WTC11 (cell line): ENCODE data around the gene CD207. TPM values are rescaled to one million over a fixed set of nuclear protein-coding genes. Genes with fewer than 3 reads are reported as not detected.

Experiments
- ATAC-seq: fragments of 200-7000 bp; cut with Tn5 transposase; 2 replicates; pipeline ENCODE4 v1.10.0; 2021; ENCODE audit warnings: mild to moderate bottlenecking, moderate library complexity
- CTCF ChIA-PET: fragments of 300-600 bp; sonication (Branson Sonifier 250); formaldehyde crosslinking; loops from one replicate; lab custom pipeline; 2021; ENCODE audit warnings: antibody characterized with exemption; lab: Charles Lee
- POLR2A ChIA-PET: fragments of 350-600 bp; sonication (Branson Sonifier 250); formaldehyde crosslinking; loops from one replicate; lab custom pipeline; 2021; ENCODE audit warnings: antibody characterized with exemption; lab: Charles Lee
- DNase-seq: peaks from one replicate; pipeline ENCODE4 v3.0.0; 2021; ENCODE audit warnings: low spot score
- H3K27ac Mint-ChIP-seq: 2 replicates; pipeline ENCODE4 v1.8.0; 2021; ENCODE audit warnings: mixed read lengths
- H3K27me3 Mint-ChIP-seq: 2 replicates; pipeline ENCODE4 v1.8.0; 2021; ENCODE audit warnings: low read depth, mild to moderate bottlenecking, moderate library complexity, mixed read lengths
- H3K36me3 Mint-ChIP-seq: 2 replicates; pipeline ENCODE4 v1.8.0; 2021; ENCODE audit warnings: mixed read lengths
- H3K4me1 Mint-ChIP-seq: 2 replicates; pipeline ENCODE4 v1.8.0; 2022; ENCODE audit warnings: mixed read lengths
- H3K4me3 Mint-ChIP-seq: 2 replicates; pipeline ENCODE4 v1.8.0; 2021; ENCODE audit warnings: mild to moderate bottlenecking, moderate library complexity, mixed read lengths
- H3K9me3 Mint-ChIP-seq: 2 replicates; pipeline ENCODE4 v1.8.0; 2021; ENCODE audit warnings: mixed read lengths
- CDX4 ChIP-seq: fragments of 250-450 bp; sonication (Bioruptor Pico); IDR thresholded peaks from 2 replicates; pipeline ENCODE4 v1.9.0; 2021; ENCODE audit warnings: moderate library complexity, mild to moderate bottlenecking, inconsistent platforms, borderline replicate concordance
- CREB1 ChIP-seq: sonication (generic); formaldehyde crosslinking; IDR thresholded peaks from 2 replicates; pipeline ENCODE4 v1.8.0; 2023; ENCODE audit warnings: mild to moderate bottlenecking, missing genetic modification reagents
- E2F1 ChIP-seq: sonication (generic); formaldehyde crosslinking; IDR thresholded peaks from 2 replicates; pipeline ENCODE4 v1.8.0; 2022; ENCODE audit warnings: mild to moderate bottlenecking, missing genetic modification reagents
- ELF4 ChIP-seq: sonication (generic); formaldehyde crosslinking; IDR thresholded peaks from 2 replicates; pipeline ENCODE4 v1.8.1; 2022; ENCODE audit warnings: low read depth, mild to moderate bottlenecking, moderate library complexity, missing genetic modification reagents
- ETV6 ChIP-seq: sonication (generic); formaldehyde crosslinking; IDR thresholded peaks from 2 replicates; pipeline ENCODE4 v1.8.1; 2022; ENCODE audit warnings: mild to moderate bottlenecking, missing genetic modification reagents
- FOXJ3 ChIP-seq: sonication (generic); formaldehyde crosslinking; IDR thresholded peaks from 2 replicates; pipeline ENCODE4 v1.9.0; 2021; ENCODE audit warnings: missing genetic modification reagents, mild to moderate bottlenecking, borderline replicate concordance
- FOXK1 ChIP-seq: sonication (generic); formaldehyde crosslinking; IDR thresholded peaks from 2 replicates; pipeline ENCODE4 v1.8.0; 2022; ENCODE audit warnings: mild to moderate bottlenecking, moderate library complexity, missing genetic modification reagents
- GABPB1 ChIP-seq: sonication (generic); formaldehyde crosslinking; IDR thresholded peaks from 2 replicates; pipeline ENCODE4 v1.8.1; 2023; ENCODE audit warnings: mild to moderate bottlenecking, missing genetic modification reagents
- GRHL2 ChIP-seq: fragments of 250-450 bp; sonication (Bioruptor Pico); IDR thresholded peaks from 2 replicates; pipeline ENCODE4 v1.8.0; 2022; ENCODE audit warnings: mild to moderate bottlenecking, moderate library complexity; ENCODE audit not compliant: insufficient replicate concordance, severe bottlenecking
- IRF1 ChIP-seq: sonication (generic); formaldehyde crosslinking; IDR thresholded peaks from 2 replicates; pipeline ENCODE4 v1.8.0; 2023; ENCODE audit warnings: missing genetic modification reagents
- JAZF1 ChIP-seq: fragments of 250-450 bp; sonication (Bioruptor Pico); IDR thresholded peaks from 2 replicates; pipeline ENCODE4 v1.9.0; 2021; ENCODE audit warnings: moderate library complexity, mild to moderate bottlenecking, inconsistent platforms
- KAT7 ChIP-seq: sonication (generic); formaldehyde crosslinking; IDR thresholded peaks from 2 replicates; pipeline ENCODE4 v1.8.1; 2023; ENCODE audit warnings: missing genetic modification reagents, mild to moderate bottlenecking, borderline replicate concordance
- MYBL2 ChIP-seq: sonication (generic); formaldehyde crosslinking; IDR thresholded peaks from 2 replicates; pipeline ENCODE4 v1.8.1; 2023; ENCODE audit warnings: mild to moderate bottlenecking, moderate library complexity, missing genetic modification reagents
- NFATC4 ChIP-seq: fragments of 250-450 bp; sonication (Bioruptor Pico); IDR thresholded peaks from 2 replicates; pipeline ENCODE4 v1.9.0; 2021; ENCODE audit warnings: mild to moderate bottlenecking
- NFYB ChIP-seq: sonication (generic); formaldehyde crosslinking; conservative IDR thresholded peaks from 2 replicates; pipeline ENCODE4 v1.8.0; 2022; ENCODE audit warnings: low read depth, missing genetic modification reagents
- NR1H2 ChIP-seq: sonication (generic); formaldehyde crosslinking; IDR thresholded peaks from 2 replicates; pipeline ENCODE4 v1.9.0; 2021; ENCODE audit warnings: mild to moderate bottlenecking, moderate library complexity, missing genetic modification reagents
- PRRX2 ChIP-seq: fragments of 250-450 bp; sonication (Bioruptor Pico); IDR thresholded peaks from 2 replicates; pipeline ENCODE4 v1.8.0; 2021; ENCODE audit warnings: mild to moderate bottlenecking
- RORB ChIP-seq: fragments of 250-450 bp; sonication (Bioruptor Pico); IDR thresholded peaks from 2 replicates; pipeline ENCODE4 v1.9.0; 2021; ENCODE audit warnings: mild to moderate bottlenecking
- TP53 ChIP-seq: sonication (generic); formaldehyde crosslinking; IDR thresholded peaks from 2 replicates; pipeline ENCODE4 v1.8.1; 2023; ENCODE audit warnings: mild to moderate bottlenecking, missing genetic modification reagents
- USF1 ChIP-seq: sonication (generic); formaldehyde crosslinking; IDR thresholded peaks from 2 replicates; pipeline ENCODE4 v1.8.0; 2022; ENCODE audit warnings: mild to moderate bottlenecking, missing genetic modification reagents
- ZNF121 ChIP-seq: sonication (generic); formaldehyde crosslinking; IDR thresholded peaks from 2 replicates; pipeline ENCODE4 v1.8.0; 2023; ENCODE audit warnings: missing genetic modification reagents
- ZNF671 ChIP-seq: fragments of 250-450 bp; sonication (Bioruptor Pico); IDR thresholded peaks from 2 replicates; pipeline ENCODE4 v1.8.0; 2021; ENCODE audit warnings: mild to moderate bottlenecking
- total RNA-seq: library from RNA; stranded (reverse); gene quantifications from 3 replicates; pipeline ENCODE4 v1.2.3, GENCODE V29; 2021
- TF ChIP-seq, protein P1 (sequence below): sonication (generic); formaldehyde crosslinking; IDR thresholded peaks from 2 replicates; pipeline ENCODE4 v1.8.0; 2022; ENCODE audit warnings: mild to moderate bottlenecking, missing genetic modification reagents
- TF ChIP-seq, protein P2 (sequence below): sonication (generic); formaldehyde crosslinking; IDR thresholded peaks from 2 replicates; pipeline ENCODE4 v1.8.1; 2022; ENCODE audit warnings: mild to moderate bottlenecking, missing genetic modification reagents, moderate library complexity, borderline replicate concordance
- TF ChIP-seq, protein P3 (sequence below): sonication (generic); formaldehyde crosslinking; IDR thresholded peaks from 2 replicates; pipeline ENCODE4 v1.8.1; 2022; ENCODE audit warnings: low read depth, missing genetic modification reagents, borderline replicate concordance

The CD207 gene
- total RNA-seq, 1 experiment from 2014 or later: not detected

GRCh38 chr2:70793450-70793849 lies 42.2 kb downstream of the CD207 start:
- H3K4me3 Mint-ChIP-seq: no peak overlapping the region
- H3K36me3 Mint-ChIP-seq: no peaks in the 10 kb centered on the region
- H3K4me1 Mint-ChIP-seq: peaks cover 14% of the 10 kb centered on the region
- H3K27me3 Mint-ChIP-seq: peaks cover 95% of the 10 kb centered on the region
- CTCF ChIA-PET: interaction anchor here (0.7 to 1.4 kb wide), 3 partner anchors 8 to 154 kb away, joined by 3 to 5 read pairs (median 3); no protein-coding TSS in a partner anchor
- peaks cover 5% of the 10 kb centered on the region for H3K9me3 Mint-ChIP-seq
- POLR2A ChIA-PET: no interaction called here
- no peak for DNase-seq
- TF ChIP-seq NFATC4 (CRISPR knock-in tag): no peak
- no peak for TF ChIP-seq KAT7 (CRISPR knock-in tag)
- TF ChIP-seq RORB (CRISPR knock-in tag): no peak
- no peak for TF ChIP-seq JAZF1 (CRISPR knock-in tag)
- TF ChIP-seq, protein P1, sequence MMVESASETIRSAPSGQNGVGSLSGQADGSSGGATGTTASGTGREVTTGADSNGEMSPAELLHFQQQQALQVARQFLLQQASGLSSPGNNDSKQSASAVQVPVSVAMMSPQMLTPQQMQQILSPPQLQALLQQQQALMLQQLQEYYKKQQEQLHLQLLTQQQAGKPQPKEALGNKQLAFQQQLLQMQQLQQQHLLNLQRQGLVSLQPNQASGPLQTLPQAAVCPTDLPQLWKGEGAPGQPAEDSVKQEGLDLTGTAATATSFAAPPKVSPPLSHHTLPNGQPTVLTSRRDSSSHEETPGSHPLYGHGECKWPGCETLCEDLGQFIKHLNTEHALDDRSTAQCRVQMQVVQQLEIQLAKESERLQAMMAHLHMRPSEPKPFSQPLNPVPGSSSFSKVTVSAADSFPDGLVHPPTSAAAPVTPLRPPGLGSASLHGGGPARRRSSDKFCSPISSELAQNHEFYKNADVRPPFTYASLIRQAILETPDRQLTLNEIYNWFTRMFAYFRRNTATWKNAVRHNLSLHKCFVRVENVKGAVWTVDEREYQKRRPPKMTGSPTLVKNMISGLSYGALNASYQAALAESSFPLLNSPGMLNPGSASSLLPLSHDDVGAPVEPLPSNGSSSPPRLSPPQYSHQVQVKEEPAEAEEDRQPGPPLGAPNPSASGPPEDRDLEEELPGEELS: no peak
- no peak for TF ChIP-seq E2F1 (CRISPR knock-in tag)
- no peak for TF ChIP-seq ELF4 (CRISPR knock-in tag)
- TF ChIP-seq FOXJ3 (CRISPR knock-in tag): no peak
- TF ChIP-seq PRRX2 (CRISPR knock-in tag): no peak
- TF ChIP-seq, protein P2, sequence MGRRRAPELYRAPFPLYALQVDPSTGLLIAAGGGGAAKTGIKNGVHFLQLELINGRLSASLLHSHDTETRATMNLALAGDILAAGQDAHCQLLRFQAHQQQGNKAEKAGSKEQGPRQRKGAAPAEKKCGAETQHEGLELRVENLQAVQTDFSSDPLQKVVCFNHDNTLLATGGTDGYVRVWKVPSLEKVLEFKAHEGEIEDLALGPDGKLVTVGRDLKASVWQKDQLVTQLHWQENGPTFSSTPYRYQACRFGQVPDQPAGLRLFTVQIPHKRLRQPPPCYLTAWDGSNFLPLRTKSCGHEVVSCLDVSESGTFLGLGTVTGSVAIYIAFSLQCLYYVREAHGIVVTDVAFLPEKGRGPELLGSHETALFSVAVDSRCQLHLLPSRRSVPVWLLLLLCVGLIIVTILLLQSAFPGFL (CRISPR knock-in tag): no peak
- TF ChIP-seq GRHL2 (CRISPR knock-in tag): no peak
- TF ChIP-seq NFYB (CRISPR knock-in tag): no peak
- TF ChIP-seq GABPB1 (CRISPR knock-in tag): no peak
- no peak for TF ChIP-seq TP53 (CRISPR knock-in tag)
- no peak for TF ChIP-seq ZNF121 (CRISPR knock-in tag)
- no peak for TF ChIP-seq FOXK1 (CRISPR knock-in tag)
- TF ChIP-seq, all 79 proteins: peak for 0
- ATAC-seq: no peak
- H3K27ac Mint-ChIP-seq: no peak overlapping the region

DNA sequence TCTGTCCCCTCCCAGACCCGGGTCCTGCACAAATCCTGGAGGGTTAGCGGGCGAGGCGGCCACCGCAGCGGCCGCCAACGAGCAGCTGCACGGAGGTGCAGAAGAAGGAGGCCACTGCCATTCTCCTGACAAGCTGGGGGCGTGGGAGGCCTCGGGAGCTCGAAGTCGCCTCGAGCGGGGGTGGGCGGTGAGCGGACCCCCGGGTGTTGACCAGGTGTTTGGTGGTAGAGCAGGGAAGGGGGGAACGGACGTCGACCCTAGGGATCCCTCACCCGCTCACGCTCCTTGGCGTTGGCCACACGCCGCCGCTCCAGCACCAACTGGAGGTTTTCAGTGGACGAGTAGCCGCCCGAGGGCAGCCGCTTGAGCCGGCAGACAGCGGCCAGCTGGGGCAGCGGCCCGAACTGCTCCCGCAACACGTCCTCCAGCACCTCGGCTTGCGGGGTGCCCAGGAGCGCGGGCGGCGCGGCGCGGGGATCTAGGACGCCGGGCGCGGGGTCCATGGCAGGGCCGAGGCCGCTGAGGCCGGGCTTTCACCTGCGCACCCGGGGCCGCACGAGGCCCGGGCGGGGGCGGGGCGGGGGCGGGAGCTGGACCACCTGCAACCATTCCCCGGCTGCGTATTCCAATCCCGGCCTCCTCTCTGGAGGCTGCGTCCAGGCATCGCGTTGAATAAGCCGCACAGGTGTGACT lies 45.3 kb downstream of the CD207 start, which contains the start of gene FIGLA:
FIGLA (minus strand) TSS at position 508 of the 693 bp plus-strand sequence; CDS start at position 503, 5 bp downstream.
- H3K27ac Mint-ChIP-seq: no peak within 1 kb of the TSS; the same call in 1 of the 2 replicates
- peaks cover 97% of the 10 kb centered on the region for H3K27me3 Mint-ChIP-seq
- ATAC-seq: peak; percentile 29
- H3K9me3 Mint-ChIP-seq: no peaks in the 10 kb centered on the region
- DNase-seq: peak; percentile 64
- ChIA-PET CTCF (interaction anchor here (0.6 to 3.6 kb wide), 23 partner anchors 22 to 486 kb away, joined by 3 to 24 read pairs (median 4); partner anchors contain the start of gene ADD2), POLR2A (interaction anchor here (0.6 kb wide), 1 partner anchor 151 kb away, joined by 7 read pairs; no protein-coding TSS in a partner anchor)
- peak within 1 kb of the TSS; percentile 72 for H3K4me3 Mint-ChIP-seq
- no peaks in the 10 kb centered on the region for H3K36me3 Mint-ChIP-seq
- H3K4me1 Mint-ChIP-seq: peaks cover 11% of the 10 kb centered on the region
- TF ChIP-seq CDX4: no peak
- no peak for TF ChIP-seq ELF4 (CRISPR knock-in tag)
- TF ChIP-seq, protein P1: peak; percentile 49; the same call in 1 of the 2 replicates
- TF ChIP-seq ETV6: peak; percentile 61; the same call in 1 of the 2 replicates
- 0 out of 2 replicates have a peak, but pooled peaks have one; percentile 36 for TF ChIP-seq MYBL2 (CRISPR knock-in tag)
- no peak for TF ChIP-seq NR1H2 (CRISPR knock-in tag)
- TF ChIP-seq ZNF671 (CRISPR knock-in tag): no peak
- TF ChIP-seq USF1 (CRISPR knock-in tag): no peak
- no peak for TF ChIP-seq CREB1
- TF ChIP-seq IRF1 (CRISPR knock-in tag): 0 out of 2 replicates have a peak, but pooled peaks have one; percentile 46
- TF ChIP-seq, protein P3, sequence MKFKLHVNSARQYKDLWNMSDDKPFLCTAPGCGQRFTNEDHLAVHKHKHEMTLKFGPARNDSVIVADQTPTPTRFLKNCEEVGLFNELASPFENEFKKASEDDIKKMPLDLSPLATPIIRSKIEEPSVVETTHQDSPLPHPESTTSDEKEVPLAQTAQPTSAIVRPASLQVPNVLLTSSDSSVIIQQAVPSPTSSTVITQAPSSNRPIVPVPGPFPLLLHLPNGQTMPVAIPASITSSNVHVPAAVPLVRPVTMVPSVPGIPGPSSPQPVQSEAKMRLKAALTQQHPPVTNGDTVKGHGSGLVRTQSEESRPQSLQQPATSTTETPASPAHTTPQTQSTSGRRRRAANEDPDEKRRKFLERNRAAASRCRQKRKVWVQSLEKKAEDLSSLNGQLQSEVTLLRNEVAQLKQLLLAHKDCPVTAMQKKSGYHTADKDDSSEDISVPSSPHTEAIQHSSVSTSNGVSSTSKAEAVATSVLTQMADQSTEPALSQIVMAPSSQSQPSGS (CRISPR knock-in tag): 0 out of 2 replicates have a peak, but pooled peaks have one; percentile 21
